Erythroblast (primary cell): ENCODE data around the gene ZMPSTE24.

Experiments
- DNase-seq, 2 experiments: peaks; one replicate each; lab custom pipeline; 2025; lab: John Stamatoyannopoulos, UW
- GATA1 ChIP-seq: IDR thresholded peaks from 2 replicates; pipeline ENCODE4 v1.6.1; 2011; ENCODE audit warnings: low read depth, mild to moderate bottlenecking, control low read depth, low read length, moderate library complexity
- POLR2A ChIP-seq: IDR thresholded peaks from 2 replicates; pipeline ENCODE4 v1.6.1; 2011; ENCODE audit warnings: mild to moderate bottlenecking, low read length

ZMPSTE24 gene

GRCh38 chr1:40303051-40303771, 45.2 kb downstream of the ZMPSTE24 start:
- no peak for DNase-seq
- TF ChIP-seq POLR2A (no peak), GATA1 (no peak)

GRCh38 chr1:40303790-40304189, 45.8 kb downstream of the ZMPSTE24 start:
- no peak for DNase-seq
- TF ChIP-seq GATA1 (no peak), POLR2A (no peak)

DNA sequence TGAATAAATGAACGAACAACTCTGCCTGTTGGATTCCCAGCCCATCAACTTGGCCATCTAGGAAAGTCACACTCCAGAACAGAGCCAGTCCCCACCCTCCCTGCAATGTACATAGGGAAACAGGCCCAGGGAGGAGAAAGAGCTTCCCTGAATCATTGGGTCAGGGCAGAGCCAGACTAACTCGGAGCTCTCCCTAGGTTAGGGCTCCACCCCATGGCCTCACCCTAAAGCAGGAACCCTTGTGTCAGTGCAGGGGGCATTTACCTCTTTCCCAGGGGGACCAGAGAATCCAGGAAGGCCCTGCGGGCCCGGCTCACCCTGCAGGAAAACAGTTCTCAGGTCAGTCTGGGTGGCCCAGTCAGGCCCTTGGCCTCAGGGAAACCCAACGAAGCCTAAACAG, 47.4 kb downstream of the ZMPSTE24 start:
- DNase-seq: peak; percentile 25 to 51
- no peak for TF ChIP-seq POLR2A
- no peak for TF ChIP-seq GATA1

DNA sequence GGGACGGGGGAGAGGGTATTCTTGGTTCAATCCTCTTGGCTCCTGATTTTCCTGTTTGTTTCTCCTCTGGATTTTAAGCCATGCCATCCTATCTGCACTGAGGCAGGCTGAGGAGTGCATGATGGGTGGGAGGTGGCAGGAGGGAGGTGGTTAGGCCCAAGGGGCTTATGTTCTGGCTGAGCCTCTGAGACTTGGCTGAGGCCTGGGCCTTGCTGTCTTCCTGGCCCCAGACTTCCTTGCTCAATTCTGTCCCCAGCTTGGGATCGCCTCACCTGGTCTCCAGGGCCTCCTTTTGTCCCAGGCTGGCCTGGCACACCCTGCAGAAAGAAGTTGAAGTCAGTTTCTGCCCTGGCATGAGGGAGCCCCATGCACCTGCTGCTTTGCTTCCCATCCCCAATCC, 47.8 kb downstream of the ZMPSTE24 start:
- TF ChIP-seq GATA1: no peak
- TF ChIP-seq POLR2A: no peak
- no peak for DNase-seq

DNA sequence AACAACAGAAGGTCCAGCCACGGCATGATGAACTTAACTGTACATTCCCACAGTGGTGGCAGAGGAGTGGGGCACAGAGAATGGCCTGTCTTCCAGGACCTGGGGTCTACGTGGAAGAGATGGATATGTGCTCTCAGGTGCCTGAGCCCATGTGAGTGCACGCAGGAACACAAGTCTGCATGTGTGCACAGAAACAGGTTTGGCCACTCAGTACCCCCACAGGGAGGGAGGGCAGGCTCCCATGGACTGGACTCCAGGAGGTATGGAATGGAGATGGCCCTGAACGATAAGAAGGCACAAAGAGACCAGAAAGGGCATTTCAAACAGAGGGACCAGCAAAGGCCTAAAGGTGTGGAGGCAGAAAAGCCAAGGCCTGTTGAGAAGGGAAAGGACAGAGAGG, 48.3 kb downstream of the ZMPSTE24 start:
- TF ChIP-seq POLR2A: no peak
- TF ChIP-seq GATA1: no peak
- DNase-seq: no peak

DNA sequence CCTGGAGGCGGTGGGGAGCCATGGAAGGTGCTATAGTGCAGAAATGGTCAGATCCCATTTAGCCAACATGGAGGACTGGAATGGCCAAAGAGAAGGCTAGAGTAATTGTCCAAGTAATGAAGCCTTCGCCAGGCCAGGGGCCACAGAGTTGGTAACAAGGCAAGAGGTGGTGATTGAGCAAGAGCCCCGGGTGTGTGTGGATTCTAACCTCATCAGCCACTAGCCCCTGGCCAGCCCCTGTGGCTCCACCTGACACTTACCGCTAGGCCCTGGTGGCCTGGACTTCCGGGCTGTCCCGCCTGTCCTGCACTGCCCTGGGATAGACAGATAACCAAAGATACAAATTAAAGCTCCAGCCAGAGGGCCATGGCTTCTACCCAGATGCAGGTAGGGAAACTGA, 49.1 kb downstream of the ZMPSTE24 start:
- no peak for TF ChIP-seq POLR2A
- no peak for TF ChIP-seq GATA1
- no peak for DNase-seq

GRCh38 chr1:40308036-40308727, 50.1 kb downstream of the ZMPSTE24 start:
- TF ChIP-seq GATA1 (no peak), POLR2A (no peak)
- DNase-seq: no peak

GRCh38 chr1:40309374-40310128, 51.5 kb downstream of the ZMPSTE24 start:
- DNase-seq: no peak
- TF ChIP-seq POLR2A (no peak), GATA1 (no peak)

DNA sequence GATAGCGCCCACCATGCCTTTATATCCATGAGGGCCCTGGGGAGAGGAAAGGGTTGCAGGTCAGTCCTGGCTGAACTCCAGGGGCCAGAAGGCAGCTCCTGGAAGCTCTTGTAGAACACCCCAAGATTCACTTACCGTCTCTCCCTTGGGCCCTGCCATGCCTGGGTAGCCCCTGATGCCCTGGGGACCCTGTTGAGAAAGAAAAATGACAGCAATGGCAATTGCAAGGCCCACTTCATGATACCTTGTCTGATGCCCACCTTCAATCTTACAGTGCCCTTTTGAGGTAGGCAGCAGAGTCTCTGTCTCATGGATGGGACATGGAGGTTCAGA, 52.1 kb downstream of the ZMPSTE24 start:
- no peak for DNase-seq

GRCh38 chr1:40310983-40311642, 53.1 kb downstream of the ZMPSTE24 start:
- no peak for TF ChIP-seq GATA1
- TF ChIP-seq POLR2A: no peak
- DNase-seq: no peak

More for the DNA sequence above, 52.1 kb downstream of the ZMPSTE24 start:
- TF ChIP-seq GATA1 (no peak), POLR2A (no peak)

- no peak for DNase-seq
- TF ChIP-seq GATA1 (no peak), POLR2A (no peak)
Observed at GRCh38 chr1:40311692-40312091, 53.7 kb downstream of the ZMPSTE24 start.

GRCh38 chr1:40312238-40313205, 54.5 kb downstream of the ZMPSTE24 start:
- DNase-seq: peak in 1 of 2 experiments; percentile 57
- TF ChIP-seq POLR2A: no peak
- no peak for TF ChIP-seq GATA1

- no peak for TF ChIP-seq GATA1
- no peak for TF ChIP-seq POLR2A
- DNase-seq: peak; percentile 77 to 90
Observed at GRCh38 chr1:40313329-40313957, 55.4 kb downstream of the ZMPSTE24 start.
